Subcutaneous adipose tissue (tissue), 4 donors: Measurements from ENCODE around the gene RIPK1. TPM values are rescaled to one million over a fixed set of nuclear protein-coding genes. Genes with fewer than 3 reads are reported as not detected.

Source experiments
- total RNA-seq, 4 donors: library from RNA; depleted of rRNA; stranded (reverse); fragments of >200 nt; gene quantifications; one replicate each; pipeline ENCODE4 v1.1.0, GENCODE V29; 2016
- TF ChIP-seq, protein P1 (sequence below): fragments of 450-650 bp; IDR thresholded peaks from one replicate; pipeline ENCODE4 v1.5.1; 2016; ENCODE audit warnings: low read depth, mild to moderate bottlenecking, control low read depth, antibody characterized with exemption, moderate library complexity

The RIPK1 gene
- total RNA-seq, 4 donors from 2014 or later: 25.2 to 33.9 (median 29.1) TPM

DNA sequence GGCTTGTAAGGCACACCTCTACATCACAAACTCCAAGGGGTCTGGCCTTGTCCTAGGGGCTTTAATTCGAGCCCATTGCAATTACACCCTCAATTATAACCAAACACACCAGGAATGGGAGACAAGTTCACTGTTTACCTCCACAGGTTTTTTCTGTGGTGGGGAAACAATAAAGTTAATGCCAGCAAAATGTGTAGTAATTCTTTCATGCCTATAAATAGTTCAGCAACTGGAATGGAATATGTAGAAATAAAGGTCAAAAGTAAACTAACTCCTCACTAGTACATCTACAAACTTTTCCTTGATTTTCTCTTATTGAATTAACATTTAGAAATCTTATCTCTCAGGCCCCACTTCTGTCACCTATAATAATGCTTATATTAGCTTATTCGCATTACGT is 27.1 kb upstream of the RIPK1 start:
- TF ChIP-seq, protein P1, sequence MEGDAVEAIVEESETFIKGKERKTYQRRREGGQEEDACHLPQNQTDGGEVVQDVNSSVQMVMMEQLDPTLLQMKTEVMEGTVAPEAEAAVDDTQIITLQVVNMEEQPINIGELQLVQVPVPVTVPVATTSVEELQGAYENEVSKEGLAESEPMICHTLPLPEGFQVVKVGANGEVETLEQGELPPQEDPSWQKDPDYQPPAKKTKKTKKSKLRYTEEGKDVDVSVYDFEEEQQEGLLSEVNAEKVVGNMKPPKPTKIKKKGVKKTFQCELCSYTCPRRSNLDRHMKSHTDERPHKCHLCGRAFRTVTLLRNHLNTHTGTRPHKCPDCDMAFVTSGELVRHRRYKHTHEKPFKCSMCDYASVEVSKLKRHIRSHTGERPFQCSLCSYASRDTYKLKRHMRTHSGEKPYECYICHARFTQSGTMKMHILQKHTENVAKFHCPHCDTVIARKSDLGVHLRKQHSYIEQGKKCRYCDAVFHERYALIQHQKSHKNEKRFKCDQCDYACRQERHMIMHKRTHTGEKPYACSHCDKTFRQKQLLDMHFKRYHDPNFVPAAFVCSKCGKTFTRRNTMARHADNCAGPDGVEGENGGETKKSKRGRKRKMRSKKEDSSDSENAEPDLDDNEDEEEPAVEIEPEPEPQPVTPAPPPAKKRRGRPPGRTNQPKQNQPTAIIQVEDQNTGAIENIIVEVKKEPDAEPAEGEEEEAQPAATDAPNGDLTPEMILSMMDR: no peak

DNA sequence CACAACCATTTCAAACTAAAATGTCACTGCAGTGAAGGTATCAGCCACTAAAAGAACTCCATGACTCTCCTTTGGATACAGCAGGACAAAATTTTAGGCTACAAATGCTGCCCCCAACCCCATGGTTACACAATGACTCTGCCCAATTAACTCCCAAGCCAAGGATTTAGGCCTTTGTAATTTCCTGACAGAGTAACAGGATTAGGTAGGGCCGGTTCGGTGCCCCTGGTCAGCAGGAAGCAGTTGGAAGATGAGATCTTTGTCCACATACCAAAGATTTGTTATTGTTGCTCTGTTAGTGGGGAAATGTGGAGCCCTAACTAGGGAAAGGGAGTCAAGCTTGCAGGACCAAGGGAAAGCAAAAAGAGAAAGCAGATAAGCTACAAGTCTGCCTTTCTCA is 26.7 kb upstream of the RIPK1 start:
- TF ChIP-seq, protein P1: no peak

DNA sequence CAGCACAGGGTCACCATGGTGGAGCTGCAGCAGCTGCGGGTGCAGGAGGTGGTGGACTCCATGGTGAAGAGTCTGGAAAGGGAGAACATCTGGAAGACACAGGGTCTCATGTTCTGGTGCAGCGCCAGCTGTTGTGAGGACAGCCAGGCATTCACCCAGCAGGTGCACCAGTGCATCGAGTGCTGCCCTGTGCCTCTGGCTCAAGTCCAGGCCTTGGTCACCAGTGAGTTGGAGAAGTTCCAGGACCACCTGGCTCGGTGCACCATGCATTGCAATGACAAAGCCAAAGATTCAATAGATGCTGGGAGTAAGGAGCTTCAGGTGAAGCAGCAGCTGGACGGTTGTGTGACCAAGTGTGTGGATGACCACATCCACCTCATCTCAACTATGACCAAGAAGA is 22.9 kb upstream of the RIPK1 start:
- TF ChIP-seq, protein P1: no peak

DNA sequence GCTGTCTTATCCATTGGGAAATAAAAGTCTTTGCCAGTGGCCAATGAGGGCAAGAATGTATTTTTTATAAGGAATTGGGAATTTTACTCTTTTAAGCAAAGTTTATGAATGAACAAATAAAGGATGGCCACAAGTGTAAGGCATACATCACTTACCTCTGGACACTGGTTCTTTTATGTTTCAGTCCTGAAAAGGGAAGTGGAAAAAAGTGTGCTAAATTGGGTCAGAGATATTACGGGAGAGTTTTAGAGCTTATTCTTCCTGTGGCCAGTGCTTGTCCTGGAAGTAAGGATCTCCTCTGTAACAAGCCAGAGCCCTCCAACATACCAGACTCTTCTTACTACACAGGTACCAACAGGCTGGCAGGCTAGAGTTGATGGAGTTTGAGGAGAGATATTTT is 22.5 kb upstream of the RIPK1 start:
- TF ChIP-seq, protein P1: no peak

DNA sequence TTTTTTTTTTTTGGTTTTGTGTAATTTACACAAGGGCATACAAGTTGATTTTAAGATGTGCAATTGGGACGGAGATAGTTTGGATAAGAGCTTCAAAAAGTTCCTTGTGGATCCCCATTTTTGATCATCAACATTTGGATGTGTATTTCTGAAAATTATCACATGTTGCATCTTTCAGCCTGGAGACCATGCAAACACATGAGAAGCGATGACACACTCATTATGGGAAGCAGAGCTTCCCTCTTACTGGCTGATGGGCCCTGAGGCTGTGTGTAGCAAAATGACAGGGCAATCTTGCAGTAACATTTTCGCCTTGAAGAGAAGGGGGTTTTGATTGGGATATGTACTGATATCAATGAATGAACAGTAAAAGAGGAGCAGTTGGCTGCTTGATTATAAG is 22.0 kb upstream of the RIPK1 start:
- TF ChIP-seq, protein P1: no peak

DNA sequence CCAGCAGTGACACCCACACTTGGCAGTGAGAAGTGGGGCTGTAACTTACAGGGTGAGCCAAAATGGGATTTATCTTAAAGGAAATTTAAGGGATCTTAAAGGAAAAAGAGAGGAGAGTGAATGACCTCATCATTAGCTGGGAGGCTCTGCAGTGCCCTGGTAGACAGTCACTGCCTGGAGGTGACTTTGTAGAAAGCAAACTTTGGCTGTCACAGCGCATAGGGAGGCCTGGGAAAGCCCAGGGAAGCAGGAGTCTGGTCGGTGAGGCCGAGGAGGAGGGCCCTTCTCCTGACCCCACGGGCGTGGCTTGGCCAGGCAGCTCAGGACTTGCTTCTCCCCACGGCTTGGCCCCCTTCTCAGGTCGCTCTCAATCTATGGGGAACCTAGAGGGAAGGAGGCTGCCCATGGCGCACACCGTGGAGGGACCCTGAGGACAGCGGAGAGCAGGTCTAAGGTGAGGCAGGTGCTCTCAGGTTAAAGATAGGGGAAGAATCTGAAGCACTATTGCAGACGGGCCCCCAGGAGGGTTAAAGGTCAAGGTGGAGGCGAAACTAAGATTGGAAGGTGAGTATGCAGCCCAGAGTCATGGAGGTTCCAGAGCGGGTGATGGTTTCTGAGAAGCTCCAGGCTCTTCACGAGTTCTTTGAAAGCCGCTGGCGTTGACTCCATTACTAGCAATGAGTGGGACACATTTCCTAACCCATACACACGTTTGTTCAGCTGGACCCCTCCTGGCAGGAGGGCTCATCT is 15.6 kb upstream of the RIPK1 start:
- TF ChIP-seq, protein P1: no peak

DNA sequence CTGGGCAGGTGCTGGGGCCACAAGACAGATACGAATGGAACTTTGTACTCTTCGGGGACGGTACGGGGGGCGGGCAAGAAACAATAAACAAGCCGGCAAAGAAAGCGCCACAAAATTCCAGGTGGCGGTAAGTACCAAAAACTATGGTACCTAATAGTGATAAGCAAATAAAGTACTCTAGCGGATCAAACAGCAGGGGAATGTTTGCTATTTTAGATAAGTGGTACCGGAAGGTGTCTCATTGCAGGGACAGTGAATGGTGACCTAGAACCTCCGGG is 15.1 kb upstream of the RIPK1 start:
- TF ChIP-seq, protein P1: no peak
